ENCODE measurements around the gene PTAR1. TPM values are rescaled to one million over a fixed set of nuclear protein-coding genes. Genes with fewer than 3 reads are reported as not detected.

Gene PTAR1
- total and polyA plus RNA-seq, 11 donors = 5.8 to 37.4 (median 23.7) TPM

- Histone ChIP-seq H3K27me3 (no peaks in the 10 kb centered on the region), H3K4me3 (no peak overlapping the region), H3K36me3 (peaks cover 0 to 62% (median 36%) of the 10 kb centered on the region in 9 donors), H3K27ac (peak overlapping the region in 1 of 12 donors; percentile 7), H3K4me1 (peaks cover 0 to 36% (median 13%) of the 10 kb centered on the region in 12 donors), H3K9me3 (no peaks in the 10 kb centered on the region)
- WGBS, 4 donors = 44 to 51% (median 48%) methylated on average over 3 of the region's 3 CpGs
- TF ChIP-seq, protein P1, sequence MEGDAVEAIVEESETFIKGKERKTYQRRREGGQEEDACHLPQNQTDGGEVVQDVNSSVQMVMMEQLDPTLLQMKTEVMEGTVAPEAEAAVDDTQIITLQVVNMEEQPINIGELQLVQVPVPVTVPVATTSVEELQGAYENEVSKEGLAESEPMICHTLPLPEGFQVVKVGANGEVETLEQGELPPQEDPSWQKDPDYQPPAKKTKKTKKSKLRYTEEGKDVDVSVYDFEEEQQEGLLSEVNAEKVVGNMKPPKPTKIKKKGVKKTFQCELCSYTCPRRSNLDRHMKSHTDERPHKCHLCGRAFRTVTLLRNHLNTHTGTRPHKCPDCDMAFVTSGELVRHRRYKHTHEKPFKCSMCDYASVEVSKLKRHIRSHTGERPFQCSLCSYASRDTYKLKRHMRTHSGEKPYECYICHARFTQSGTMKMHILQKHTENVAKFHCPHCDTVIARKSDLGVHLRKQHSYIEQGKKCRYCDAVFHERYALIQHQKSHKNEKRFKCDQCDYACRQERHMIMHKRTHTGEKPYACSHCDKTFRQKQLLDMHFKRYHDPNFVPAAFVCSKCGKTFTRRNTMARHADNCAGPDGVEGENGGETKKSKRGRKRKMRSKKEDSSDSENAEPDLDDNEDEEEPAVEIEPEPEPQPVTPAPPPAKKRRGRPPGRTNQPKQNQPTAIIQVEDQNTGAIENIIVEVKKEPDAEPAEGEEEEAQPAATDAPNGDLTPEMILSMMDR (IDR thresholded peaks at IDR 0.05) = peak in 2 of 12 donors; percentile 28
- TF ChIP-seq POLR2A (IDR thresholded peaks at IDR 0.05) = no peak
- ATAC-seq = peak in 1 of 4 donors; percentile 34
- intact Hi-C loops (cut with DNase I) = loop anchor here in 1 of 10 donors (10.0 kb wide), 1 partner anchor 129 kb away; no protein-coding TSS in a partner anchor
- no peak for DNase-seq
Measured at GRCh38 chr9:69745716-69746437, 13.9 kb downstream of the PTAR1 start.

DNA sequence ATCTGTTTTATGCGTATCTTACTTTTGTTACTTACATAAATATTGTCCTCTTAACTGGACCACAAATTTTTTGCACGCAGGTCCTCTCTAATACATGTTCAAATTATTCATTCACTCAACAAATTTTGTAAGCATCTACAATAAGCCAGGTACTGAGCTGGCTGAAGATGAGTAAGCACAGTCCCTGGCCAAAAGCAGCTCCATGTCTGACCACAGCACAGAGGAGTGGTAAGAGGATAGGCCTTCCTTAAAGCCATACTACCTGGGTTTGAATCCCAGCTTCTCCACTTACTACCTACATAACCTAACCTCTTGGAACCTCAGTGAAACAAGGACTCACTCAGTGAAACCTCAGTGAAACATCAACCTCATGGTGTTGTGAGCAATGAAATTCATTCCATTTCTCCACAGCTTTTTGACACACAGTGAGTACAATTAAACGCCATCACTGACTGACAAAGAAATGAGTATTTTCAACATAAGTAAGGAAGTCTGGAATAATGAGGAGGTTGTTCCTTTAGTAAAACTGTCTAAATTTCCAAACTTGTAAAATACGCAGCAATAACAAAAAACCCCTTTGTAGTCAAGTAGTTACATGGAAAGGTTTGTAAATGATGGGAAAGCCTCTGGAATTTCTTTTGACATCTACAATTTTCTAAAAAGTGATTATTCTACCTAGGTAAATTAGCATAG, 15.0 kb downstream of the PTAR1 start:
- H3K4me3 ChIP-seq = no peak overlapping the region
- ATAC-seq (no peak), DNase-seq (no peak)
- TF ChIP-seq, protein P1 (IDR thresholded peaks at IDR 0.05) = no peak
- TF ChIP-seq POLR2A (IDR thresholded peaks at IDR 0.05) = no peak
- 96 to 98% (median 97%) methylated on average over 4 of the region's 4 CpGs for WGBS, 4 donors
- H3K36me3 ChIP-seq = peaks cover 0 to 65% (median 38%) of the 10 kb centered on the region in 9 donors
- no peaks in the 10 kb centered on the region for H3K27me3 ChIP-seq
- intact Hi-C loops (cut with DNase I) = loop anchor here in 1 of 10 donors (10.0 kb wide), 1 partner anchor 130 kb away; no protein-coding TSS in a partner anchor
- H3K9me3 ChIP-seq = no peaks in the 10 kb centered on the region
- no peak overlapping the region for H3K27ac ChIP-seq
- H3K4me1 ChIP-seq = peaks cover 0 to 36% (median 13%) of the 10 kb centered on the region in 12 donors

DNA sequence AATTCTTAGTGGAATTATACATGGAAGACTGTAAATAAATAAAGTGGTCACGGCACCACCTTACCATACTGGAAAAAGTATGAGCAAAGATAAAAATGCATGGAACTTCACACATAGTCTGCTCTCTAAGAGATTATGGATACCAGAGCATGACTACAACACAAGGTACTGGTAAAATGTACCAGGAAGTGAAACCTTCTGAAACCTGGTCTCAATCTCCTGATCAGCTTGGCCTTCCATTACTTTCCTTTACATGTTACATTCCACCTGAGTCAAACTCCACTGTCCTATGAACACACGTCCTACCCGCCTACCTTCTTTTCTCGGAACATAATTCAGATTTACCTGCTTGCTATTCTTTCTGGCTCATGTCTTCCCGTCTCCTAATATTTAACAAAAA, 15.9 kb downstream of the PTAR1 start:
- Histone ChIP-seq H3K27ac (no peak overlapping the region), H3K4me3 (no peak overlapping the region), H3K36me3 (peaks cover 0 to 61% (median 30%) of the 10 kb centered on the region in 9 donors), H3K27me3 (no peaks in the 10 kb centered on the region), H3K9me3 (no peaks in the 10 kb centered on the region), H3K4me1 (peaks cover 0 to 36% (median 13%) of the 10 kb centered on the region in 12 donors)
- DNase-seq (no peak), ATAC-seq (no peak)
- WGBS, 4 donors = 90 to 99% (median 95%) methylated on average over 5 of the region's 5 CpGs
- no peak for TF ChIP-seq POLR2A (IDR thresholded peaks at IDR 0.05)
- TF ChIP-seq, protein P1 (IDR thresholded peaks at IDR 0.05) = no peak
- intact Hi-C loops (cut with DNase I) = loop anchor here in 1 of 10 donors (10.0 kb wide), 1 partner anchor 131 kb away; no protein-coding TSS in a partner anchor
